ENCODE data around the gene CAPN15. TPM values are rescaled to one million over a fixed set of nuclear protein-coding genes. Genes with fewer than 3 reads are reported as not detected.

CAPN15 gene
- total and polyA plus RNA-seq, 9 of the 15 experiments (the other 6 are each of a cell fraction or from before 2014, with no cell fraction given) = 0.62 to 111 (median 14.2) TPM

GRCh38 chr16:566475-567372 lies 39.2 kb downstream of the CAPN15 start, which contains the start of gene NHLRC4 (continued):
- no peak for TF ChIP-seq POU5F1 (IDR thresholded peaks at IDR 0.05; ENCODE audit: borderline replicate concordance, low read depth, low read length, partially characterized antibody)
- 0 out of 2 replicates have a peak, but pooled peaks have one; percentile 69 for TF ChIP-seq ATF2 (CRISPR knock-in tag; IDR thresholded peaks at IDR 0.05)
- TF ChIP-seq ZBTB49 (CRISPR knock-in tag; IDR thresholded peaks at IDR 0.05; ENCODE audit: borderline replicate concordance) = no peak
- TF ChIP-seq FUS (optimal IDR thresholded peaks at IDR 0.05; ENCODE audit: low read depth, low read length) = no peak
- TF ChIP-seq ZHX1 (conservative IDR thresholded peaks at IDR 0.05; ENCODE audit: low read length) = no peak
- no peak for TF ChIP-seq ZNF586 (CRISPR knock-in tag; conservative IDR thresholded peaks at IDR 0.05)
- peak; percentile 50 for TF ChIP-seq GABPB1 (CRISPR knock-in tag; IDR thresholded peaks at IDR 0.05)
- TF ChIP-seq NCOA2 (IDR thresholded peaks at IDR 0.05; ENCODE audit: partially characterized antibody in 2 of 2) = no peak
- no peak for TF ChIP-seq CHCHD3 (CRISPR knock-in tag; IDR thresholded peaks at IDR 0.05)
- TF ChIP-seq CREB1 (IDR thresholded peaks at IDR 0.05) = no peak; the same call in 1 of the 2 replicates
- no peak for TF ChIP-seq CREB1 (CRISPR knock-in tag; IDR thresholded peaks at IDR 0.05)
- TF ChIP-seq ZBTB2 (IDR thresholded peaks at IDR 0.05) = peak; percentile 64; the same call in 1 of the 2 replicates
- TF ChIP-seq MLX (CRISPR knock-in tag; conservative IDR thresholded peaks at IDR 0.05) = no peak
- TF ChIP-seq RBBP5 (IDR thresholded peaks at IDR 0.05; ENCODE audit: borderline replicate concordance, insufficient read depth, low read length, poor library complexity, severe bottlenecking) = peak; percentile 62
- no peak for TF ChIP-seq MCM7 (IDR thresholded peaks at IDR 0.05)
- no peak for TF ChIP-seq GABPB2 (CRISPR knock-in tag; conservative IDR thresholded peaks at IDR 0.05)
- TF ChIP-seq FOXJ2 (tag; IDR thresholded peaks at IDR 0.05) = no peak
- TF ChIP-seq BDP1 (IDR thresholded peaks at IDR 0.05; ENCODE audit: insufficient read depth, insufficient read length) = no peak

Measured in K562 (cell line).